TTC549 (cell line): ENCODE data around the gene GOLGA6A.
"Not testable (repeated sequence)": the region's sequence is repeated elsewhere in the genome, so short reads cannot be mapped to it uniquely, and the experiment has no call there.

Source experiments
- FAIRE-seq: peaks from 2 replicates; lab custom pipeline; 2012; peaks lifted over from hg19 to GRCh38; lab: Jason Lieb, UNC

Gene GOLGA6A

DNA sequence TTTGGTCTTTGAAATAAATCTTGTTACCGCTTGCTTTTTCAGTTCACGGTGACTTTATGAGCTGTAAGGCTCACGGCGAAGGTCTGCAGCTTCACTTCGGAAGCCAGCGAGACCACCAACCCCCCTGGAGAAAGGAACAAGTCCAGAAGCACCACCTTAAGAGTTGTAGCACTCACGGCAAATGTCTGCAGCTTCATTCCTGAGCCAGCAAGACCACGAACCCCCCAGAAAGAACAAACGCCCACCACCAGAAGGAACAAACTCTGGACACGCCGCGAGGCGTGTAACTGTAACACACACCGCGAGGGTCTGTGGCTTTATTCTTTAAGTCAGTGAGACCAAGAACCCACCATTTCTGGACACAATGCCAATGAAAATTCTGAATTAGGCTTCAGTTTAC is 28.8 kb downstream of the GOLGA6A start:
- FAIRE-seq = no peak

DNA sequence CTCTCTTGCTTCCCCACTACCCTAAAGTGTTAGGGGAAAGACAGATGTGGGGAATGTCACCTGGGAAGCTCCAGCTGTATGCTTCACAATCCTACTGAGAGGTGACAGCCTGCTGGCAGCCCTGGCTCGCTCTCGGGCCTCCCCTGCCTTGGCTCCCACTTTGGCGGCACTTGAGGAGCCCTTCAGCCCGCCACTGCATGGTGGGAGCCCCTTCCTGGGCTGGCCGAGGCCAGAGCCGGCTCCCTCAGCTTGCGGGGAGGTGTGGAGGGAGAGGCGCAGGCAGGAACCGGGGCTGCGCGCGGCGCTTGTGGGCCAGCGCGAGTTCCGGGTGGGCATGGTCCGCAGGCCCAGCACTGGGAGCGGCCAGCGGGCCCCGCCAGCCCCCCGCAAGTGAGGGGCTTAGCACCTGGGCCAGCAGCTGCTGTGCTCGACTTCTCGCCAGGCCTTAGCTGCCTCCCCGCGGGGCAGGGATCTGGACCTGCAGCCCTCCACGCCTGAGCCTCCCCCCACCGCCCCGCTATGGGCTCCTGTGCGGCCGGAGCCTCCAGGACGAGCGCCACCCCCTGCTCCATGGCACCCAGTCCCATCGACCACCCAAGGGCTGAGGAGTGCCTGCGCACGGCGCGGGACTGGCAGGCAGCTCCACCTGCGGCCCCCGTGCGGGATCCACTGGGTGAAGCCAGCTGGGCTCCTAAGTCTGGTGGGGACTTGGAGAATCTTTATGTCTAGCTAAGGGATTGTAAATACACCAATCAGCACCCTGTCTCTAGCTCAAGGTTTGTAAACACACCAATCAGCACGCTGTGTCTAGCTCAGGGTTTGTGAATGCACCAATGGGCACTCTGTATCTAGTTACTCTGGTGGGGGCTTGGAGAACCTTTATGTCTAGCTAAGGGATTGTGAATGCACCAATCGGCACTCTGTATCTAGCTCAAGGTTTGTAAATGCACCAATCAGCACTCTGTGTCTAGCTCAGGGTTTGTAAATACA is 29.8 kb downstream of the GOLGA6A start:
- FAIRE-seq = not testable (repeated sequence)

DNA sequence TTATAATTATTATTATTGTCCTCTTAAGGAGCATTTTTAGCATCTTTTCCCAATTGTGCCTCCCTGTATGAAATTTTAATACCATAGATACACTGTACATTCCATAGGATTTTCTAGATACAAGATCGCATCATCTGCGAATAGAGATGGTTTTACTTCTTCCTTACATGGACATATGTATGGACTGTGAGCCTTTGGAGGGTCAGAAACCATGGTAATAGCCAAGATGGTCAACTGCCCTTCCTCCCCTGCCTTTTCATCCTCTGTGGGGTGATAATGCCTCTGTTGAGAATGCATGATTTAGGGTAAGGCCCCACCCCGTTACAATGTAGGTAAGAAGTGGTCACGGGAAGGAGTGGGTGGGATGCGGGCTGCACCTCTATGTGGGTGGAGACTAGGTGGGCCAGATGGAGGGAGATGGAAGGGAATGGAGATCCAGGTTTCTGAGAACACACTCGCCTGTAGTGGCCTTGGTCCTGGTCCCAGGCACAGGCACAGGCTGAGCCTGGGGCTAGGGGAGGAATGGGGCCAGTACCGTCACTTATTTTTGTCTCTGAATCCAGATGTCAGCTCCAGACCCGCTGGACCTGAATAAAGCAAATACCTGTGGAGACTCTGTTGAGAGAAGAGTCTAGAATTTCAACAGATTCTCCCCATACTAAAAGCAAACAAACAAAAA is 31.7 kb downstream of the GOLGA6A start:
- no peak for FAIRE-seq

DNA sequence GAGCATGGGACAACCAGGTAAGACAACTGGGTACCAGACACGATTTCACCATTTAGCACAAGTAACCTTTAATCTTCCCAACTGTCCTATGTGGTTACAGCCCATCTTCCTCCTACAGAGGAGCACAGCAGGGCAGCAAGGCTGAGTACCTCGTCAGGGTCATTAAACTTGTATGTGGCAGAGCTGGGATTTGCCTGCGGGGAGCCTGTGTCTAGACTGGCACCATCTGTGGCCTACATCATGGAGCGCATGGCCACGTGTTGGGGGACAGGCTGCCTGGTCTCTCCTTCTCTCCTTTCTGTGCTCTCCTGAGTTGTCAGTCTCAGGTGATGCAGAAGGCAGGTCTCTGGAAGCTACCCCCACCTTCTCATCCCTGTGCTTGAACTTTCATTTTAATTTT is 32.2 kb downstream of the GOLGA6A start:
- FAIRE-seq = no peak

DNA sequence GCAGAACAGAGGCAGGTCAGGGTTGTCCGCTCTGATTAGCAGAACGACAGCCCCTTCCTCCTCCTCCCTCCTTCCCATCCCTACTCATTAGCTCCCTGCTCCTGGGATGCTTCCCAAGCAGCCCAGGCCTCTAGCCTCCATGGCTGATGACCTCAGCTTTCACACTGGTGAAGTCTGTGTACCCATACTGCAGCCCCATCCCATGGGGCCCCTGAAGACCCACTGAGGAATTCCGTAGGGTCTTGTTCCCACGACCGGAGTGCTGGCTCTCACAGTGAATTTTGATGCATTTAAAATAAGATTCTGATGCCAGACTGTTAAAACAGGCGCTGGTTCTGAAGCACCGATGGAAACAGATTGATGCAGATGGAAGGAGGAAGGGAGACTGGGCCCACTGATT is 36.1 kb downstream of the GOLGA6A start:
- no peak for FAIRE-seq

DNA sequence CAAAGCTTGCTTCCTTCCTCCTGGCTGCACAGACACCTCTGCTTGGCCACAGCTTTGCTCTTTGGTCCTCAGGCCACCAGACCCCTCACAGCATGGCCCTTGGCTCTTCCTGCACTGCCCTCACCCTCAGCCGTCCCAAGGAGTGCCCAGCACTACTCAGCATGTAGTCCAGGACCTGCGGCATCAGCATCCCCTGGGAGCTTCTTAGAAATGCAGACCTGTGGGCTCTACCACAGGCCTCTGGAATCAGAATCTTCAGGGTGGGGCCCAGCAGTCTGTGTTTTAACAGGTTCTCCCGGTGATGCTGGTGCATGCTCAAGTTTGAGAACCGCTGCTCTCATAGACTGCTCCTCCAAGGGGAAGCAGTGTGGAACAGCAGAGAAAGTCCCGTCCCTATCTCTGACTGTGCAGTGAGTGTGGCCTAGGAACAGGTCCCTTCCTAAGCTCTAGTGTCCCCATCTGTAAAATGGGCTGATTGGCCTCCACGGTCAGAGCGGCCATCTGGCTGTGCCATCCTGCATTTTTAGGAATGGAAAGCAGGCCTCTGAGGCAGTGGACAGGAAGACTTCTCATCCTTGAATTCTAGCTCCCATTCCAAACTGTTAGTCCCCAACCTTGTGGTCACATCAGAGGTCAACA is 36.6 kb downstream of the GOLGA6A start:
- no peak for FAIRE-seq

DNA sequence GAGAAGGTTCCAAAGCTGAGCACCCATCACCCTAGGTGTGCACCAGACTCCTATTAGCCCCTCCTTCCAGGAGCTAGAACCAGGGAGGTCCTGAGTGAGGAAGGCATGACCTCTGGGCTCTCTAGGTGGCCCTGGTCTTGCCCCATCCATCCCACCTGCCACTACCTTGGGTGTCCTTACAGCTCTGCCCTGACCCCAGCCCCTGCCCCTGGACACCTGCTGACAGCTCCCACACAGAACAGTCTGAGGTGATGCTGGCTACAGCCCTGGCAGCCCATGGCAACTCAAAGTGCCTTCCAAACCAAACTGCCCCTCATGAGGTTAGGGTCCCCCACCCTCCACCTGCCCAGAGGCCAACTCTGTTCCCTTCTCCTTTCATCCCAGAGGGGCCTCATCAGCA is 37.2 kb downstream of the GOLGA6A start:
- FAIRE-seq = no peak

DNA sequence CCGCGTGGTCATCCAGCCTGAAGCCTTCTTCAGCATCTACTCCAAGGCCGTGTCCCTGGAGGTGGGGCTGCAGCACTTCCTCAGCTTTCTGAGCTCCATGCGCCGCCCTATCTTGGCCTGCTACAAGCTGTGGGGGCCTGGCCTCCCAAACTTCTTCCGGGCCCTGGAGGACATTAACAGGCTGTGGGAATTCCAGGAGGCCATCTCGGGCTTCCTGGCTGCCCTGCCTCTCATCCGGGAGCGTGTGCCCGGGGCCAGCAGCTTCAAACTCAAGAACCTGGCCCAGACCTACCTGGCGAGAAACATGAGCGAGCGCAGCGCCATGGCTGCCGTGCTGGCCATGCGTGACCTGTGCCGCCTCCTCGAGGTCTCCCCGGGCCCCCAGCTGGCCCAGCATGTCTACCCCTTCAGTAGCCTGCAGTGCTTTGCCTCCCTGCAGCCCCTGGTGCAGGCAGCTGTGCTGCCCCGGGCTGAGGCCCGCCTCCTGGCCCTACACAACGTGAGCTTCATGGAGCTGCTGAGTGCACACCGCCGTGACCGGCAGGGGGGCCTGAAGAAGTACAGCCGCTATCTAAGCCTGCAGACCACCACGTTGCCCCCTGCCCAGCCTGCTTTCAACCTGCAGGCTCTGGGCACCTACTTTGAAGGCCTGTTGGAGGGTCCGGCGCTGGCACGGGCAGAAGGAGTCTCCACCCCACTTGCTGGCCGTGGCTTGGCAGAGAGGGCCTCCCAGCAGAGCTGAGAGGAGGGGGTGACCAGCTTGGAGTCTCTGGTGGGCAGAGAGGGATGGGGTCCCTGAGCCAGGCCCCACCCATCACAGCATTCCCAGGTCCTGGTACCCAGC is 37.9 kb downstream of the GOLGA6A start:
- no peak for FAIRE-seq

DNA sequence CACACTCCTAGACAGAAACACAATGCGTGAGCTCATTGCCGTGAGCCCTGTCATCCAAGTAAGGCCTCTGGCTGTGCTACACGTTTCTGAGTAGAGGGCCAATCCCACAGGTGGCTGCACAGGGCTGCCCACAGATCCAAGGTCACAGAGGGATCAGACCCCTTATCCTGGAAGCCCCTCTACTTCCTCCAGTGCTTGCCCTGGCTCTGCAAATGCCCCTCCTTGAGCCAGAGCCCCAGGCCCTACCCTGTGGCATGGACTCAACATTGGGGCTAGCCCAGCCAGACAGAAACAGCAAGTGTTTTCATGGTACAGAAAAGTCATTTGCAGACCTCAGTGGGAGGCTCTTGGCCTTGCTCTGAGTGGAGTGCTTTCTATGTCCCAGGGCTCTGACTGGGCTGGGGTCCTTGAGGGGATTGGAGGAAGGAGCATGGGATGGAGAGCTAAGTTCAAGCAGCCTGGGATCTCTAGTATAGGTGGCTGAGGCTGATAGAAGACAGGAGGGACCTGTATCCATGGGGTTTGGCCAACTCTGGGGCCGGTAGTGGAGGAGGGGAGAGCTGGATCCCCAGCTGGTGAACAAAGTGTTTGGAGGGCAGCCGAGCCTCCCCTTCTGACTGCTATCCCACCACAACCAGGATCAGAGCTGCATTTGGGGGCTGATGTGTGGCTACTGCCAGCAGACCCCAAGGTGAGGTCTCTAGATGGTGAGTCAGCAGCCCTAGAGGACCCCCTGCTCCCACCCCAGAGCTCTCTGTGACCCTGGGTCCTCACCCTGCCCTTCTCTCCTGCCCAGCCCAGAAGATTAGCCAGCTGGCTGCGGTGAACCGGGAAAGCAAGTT is 38.7 kb downstream of the GOLGA6A start:
- no peak for FAIRE-seq

DNA sequence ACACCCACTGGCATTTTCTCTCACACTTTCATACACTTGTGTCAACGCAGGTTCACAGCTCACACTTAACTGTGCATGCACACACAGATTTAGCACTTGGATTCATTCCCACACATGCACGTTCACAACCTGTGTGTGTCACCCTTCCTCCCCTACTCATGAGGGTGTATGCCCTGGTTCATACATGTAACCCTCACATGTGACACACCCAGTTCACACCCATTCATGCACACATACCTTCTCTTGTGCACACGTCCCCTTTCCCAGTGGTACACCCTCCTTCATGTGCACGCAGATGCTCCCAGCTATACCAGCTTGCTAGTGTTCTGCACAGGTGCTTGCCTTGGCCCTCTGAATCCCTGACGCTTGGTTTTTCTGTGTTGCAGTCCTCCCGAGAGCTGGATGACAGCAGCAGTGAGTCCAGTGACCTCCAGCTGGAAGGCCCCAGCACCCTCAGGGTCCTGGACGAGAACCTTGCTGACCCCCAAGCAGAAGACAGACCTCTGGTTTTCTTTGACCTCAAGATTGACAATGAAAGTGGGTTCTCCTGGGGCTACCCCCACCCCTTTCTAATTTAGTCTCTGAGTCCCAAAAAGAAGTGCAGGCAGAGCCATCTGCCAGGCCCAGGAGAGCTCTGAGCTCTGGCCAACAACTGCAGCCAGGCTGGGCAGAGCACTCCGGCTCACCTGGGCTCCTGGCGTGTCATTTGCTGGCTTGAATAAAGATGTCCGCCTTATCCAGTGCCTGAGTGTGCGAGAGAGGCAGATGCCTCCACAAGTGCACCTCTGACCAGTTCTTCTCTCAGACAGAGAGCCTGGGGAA is 39.5 kb downstream of the GOLGA6A start:
- FAIRE-seq = no peak

DNA sequence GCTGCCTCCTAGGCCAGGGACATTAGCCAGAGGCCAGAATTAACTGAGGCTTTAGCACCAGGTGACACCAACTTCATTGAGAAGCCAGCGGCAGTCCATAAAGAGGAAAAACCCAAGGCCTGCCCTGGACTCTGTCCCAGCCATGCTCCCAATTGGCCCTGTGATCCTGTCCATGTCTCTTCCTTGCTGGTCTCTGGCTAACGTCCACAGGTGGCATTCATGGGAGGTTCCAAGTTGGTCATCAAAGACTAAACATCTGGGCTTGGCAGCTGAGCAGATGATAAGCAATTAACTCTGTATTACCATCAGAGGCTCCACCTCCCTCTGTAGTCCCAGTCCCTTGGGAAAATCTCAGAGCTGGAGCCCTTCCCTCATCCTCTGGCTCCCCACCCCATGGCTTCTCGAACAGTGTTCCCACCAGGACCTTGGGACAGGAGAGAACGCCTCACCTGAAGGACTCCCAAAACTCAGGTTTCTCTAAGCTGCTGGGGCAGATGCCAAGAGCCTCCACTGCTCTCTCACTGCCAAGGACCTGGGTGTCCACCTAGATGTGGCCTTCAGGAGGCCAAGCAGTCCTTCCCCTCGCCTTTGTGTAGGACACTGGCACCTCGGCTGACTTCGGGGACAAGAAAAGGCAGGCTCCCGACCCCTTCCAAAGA is 40.4 kb downstream of the GOLGA6A start:
- no peak for FAIRE-seq

DNA sequence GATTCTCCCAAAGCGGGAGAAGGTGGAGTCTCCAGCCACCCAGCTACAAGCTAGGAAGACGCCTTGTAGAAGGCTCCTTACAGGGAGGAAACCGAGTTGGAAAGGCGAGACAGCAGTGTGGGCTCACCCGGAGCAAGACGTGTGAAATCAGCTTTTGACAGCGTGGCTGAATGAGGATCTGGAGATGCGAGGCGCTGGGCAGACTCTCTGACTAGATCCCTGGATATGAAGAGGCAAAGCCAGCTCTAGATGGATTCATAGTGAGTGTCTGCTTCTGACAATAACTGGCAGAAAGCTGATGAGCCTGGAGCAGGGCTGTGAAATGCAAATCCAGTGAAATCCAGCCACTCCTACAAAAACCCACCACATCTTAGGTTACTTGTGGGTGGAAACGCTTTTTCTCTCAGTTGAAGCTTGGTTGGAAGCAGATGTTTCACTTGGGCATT is 41.0 kb downstream of the GOLGA6A start:
- FAIRE-seq = no peak

DNA sequence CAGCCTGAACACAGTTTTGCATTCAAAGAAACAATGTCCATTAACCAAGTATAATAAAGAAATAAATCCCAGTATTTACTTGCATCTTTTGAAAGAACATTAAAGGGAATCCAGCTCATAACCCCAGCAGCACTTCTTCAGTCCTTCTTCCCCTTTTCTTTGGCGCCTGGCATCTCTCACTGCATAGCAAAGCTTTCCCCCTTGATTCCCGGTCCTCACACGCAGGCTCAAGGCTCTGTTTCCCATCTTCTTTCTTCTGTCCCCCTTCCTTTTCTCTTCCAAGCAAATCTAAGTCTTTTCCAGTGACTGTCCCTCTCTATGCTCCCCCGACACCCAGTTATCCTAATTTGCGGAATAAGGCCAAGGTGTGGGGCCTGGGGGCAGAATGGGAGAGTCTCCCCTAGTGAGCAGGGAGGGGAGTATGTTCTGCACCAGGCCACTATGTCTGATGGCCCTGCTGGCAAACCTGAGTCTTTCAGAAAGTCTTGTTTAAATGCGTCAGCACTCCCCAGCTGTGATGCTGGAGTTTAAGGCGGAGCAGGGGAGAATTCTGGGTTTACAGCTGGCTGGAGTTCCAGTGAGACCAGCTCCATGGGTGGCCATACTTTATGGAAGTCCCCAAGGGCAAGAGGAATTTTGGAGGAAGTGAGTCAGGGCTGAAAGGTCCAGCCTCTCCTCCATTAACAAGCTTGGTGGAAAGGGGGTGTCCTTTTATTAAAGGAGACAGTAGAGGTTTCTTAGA is 42.1 kb downstream of the GOLGA6A start:
- no peak for FAIRE-seq

DNA sequence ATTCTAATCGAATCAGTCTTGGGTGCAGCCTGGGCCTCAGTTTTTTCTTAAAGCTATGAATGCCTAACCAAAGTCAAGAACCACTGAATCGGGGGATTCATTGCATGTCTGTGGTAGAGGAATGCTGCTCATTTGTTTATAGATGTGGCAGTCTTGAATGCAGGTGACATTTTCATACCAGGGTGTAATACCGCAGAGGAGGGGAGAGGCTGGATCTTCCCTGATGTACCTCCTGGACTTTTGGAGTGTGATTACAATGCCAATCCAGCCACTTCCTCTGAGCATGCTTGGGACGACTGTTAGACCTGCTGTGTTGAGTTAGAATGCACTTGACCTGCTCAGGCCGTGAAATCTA is 42.7 kb downstream of the GOLGA6A start:
- FAIRE-seq = no peak

DNA sequence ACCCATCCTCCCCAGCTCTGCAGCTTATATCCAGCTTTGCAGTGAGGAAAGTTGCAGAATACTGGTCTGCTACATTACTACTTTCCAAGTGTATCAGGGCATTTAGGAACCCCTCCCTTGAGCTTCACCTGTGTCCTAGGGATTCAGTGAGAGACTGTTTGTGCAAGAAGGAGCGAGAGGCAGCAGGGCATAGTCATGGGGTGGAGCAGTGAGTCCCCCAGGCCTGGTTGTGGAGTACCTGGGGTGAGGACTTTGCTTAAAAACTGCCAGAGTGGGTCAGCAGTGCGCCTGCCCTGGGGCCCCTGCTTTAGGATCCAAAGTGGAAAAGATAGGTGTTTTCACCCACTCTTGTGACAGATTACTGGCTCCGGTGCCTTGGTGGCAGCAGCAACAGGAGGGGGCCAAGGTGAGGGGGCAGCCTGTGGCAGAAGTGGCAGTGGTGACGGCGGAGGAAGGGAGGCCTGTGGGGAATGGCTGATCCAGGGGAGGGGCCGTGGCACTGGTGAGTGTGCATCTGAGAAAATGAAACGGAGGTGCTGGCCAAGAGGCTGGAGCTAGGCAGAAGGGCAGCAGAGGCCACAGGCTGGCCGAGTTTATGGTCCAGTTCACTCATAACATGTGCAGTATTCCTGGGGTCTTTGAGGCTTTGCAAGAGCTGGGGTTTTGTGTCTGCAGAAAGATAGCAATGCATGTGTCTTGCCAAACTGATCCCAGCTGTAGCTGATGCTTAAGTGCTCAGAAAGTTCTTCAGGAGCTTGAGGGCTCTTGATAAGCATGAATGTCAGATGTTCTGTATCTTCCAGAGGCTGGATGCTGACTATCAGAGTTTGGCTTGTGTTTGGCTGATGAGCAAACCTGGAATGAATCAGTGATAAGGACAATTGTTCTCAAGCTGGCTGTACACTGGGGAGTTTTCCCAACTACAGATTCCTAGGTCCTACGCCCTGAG is 43.4 kb downstream of the GOLGA6A start:
- FAIRE-seq = no peak

DNA sequence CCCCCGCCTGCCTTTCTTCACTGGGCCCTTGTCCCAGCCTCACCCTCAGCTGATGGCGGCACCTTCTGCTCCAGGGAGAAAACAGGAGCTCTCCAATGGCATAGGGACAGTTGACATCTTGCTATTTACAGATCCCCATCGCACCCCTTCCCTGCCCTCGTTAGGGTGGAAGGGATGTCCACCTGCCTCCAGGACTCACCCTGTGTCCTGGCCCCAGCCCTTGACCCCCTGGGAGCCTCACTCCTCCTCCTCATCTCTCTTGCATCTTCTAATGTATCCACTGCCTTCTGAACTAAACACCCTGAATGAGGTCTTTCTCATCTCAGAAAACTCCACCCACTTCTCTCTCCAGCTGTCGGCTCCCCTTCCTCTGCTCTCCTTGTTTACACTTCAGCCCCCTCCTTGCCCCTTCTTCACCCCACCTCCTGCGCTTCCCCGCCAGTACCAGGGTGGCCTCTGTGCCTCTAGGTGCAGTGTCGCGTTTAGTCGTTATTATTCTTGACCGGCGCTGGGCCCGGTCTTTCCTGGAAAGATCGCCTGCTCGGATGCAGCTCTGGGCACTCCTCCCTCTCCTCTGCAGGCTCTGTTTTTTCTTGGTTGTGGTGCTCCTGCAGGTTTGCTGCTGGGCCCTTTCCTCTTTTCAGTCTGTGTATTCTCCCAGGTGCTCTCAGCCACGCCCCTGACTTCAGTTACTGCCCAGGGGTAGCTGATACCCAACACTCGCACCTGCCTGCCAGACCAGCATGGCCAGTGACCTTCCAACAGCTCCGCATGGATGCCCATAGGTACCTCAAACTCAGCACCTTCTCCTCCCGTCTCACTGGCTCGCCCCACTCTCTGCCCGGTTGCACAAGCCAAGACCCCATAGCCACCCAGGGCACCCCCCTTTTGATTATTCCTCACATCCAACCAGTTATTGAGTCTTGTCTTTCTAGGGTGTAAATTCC is 44.9 kb downstream of the GOLGA6A start:
- FAIRE-seq = no peak
